PC-3 (cell line): ENCODE measurements around the gene UGGT2.

Experiments
- EZH2 ChIP-seq: fragments of 300-600 bp; sonication (generic); IDR thresholded peaks from one replicate; pipeline ENCODE4 v1.6.1; 2017; ENCODE audit warnings: antibody characterized with exemption, mild to moderate bottlenecking, low read length; ENCODE audit not compliant: unreplicated experiment
- EZH2phosphoT487 ChIP-seq: fragments of 300-600 bp; sonication (generic); IDR thresholded peaks from 2 replicates; pipeline ENCODE4 v1.6.1; 2018; ENCODE audit warnings: mild to moderate bottlenecking, antibody characterized with exemption, low read length, borderline replicate concordance
- TF ChIP-seq, protein P1 (sequence below): fragments of 300-600 bp; sonication (generic); conservative IDR thresholded peaks from 2 replicates; pipeline ENCODE4 v1.5.1; 2017; ENCODE audit warnings: antibody characterized with exemption, low read depth, mild to moderate bottlenecking, low read length

- TF ChIP-seq, protein P1, sequence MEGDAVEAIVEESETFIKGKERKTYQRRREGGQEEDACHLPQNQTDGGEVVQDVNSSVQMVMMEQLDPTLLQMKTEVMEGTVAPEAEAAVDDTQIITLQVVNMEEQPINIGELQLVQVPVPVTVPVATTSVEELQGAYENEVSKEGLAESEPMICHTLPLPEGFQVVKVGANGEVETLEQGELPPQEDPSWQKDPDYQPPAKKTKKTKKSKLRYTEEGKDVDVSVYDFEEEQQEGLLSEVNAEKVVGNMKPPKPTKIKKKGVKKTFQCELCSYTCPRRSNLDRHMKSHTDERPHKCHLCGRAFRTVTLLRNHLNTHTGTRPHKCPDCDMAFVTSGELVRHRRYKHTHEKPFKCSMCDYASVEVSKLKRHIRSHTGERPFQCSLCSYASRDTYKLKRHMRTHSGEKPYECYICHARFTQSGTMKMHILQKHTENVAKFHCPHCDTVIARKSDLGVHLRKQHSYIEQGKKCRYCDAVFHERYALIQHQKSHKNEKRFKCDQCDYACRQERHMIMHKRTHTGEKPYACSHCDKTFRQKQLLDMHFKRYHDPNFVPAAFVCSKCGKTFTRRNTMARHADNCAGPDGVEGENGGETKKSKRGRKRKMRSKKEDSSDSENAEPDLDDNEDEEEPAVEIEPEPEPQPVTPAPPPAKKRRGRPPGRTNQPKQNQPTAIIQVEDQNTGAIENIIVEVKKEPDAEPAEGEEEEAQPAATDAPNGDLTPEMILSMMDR, result no peak
- TF ChIP-seq EZH2 (no peak), EZH2phosphoT487 (no peak)
These were observed 28.7 kb upstream of the UGGT2 start for GRCh38 chr13:96081888-96082287.
